HG02973 (cell line): ENCODE measurements around the gene SESN1.

Experiments used
- ATAC-seq: cut with Tn5 transposase; IDR thresholded peaks from one replicate; pipeline ENCODE4 v1.9.1; 2021; ENCODE audit warnings: moderate library complexity; ENCODE audit not compliant: unreplicated experiment

The SESN1 gene

DNA sequence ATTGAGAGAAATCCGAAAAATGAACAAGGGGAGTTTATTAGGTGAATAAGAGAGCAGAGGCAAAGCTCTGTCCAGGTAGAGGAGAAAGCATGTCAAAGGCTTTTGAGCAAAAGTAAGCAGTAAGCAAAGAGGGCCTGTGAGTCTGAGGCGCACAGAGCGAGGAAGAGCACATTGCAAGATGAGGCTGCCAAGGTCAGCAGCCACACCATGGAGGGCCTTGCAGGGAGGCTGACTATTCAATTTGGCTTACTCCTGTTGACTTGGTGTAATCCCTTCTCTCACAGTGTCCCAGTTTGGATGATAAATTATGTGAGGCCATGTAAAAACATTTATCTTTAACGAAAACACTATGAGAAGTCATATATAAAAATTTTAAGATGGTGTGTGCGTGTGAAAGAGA lies 32.4 kb downstream of the SESN1 start:
- no peak for ATAC-seq

DNA sequence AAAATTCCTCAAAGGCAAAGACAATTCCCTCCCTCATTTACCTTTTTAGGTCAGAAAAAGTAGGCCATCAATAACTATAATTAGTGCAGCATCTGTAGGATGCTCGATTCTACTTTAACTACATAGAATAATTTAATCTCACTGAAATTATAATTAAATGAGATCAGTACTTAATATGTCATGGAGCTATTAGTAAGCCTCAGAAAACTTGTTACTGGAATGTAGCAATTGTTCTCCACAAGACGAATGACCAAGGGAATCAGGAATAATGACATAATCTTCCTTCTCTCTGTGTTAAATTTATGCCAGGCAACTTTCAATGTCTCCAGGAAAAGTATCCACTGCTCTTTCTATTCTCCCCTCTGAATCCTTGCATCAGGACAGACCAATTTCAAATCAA lies 34.1 kb downstream of the SESN1 start:
- no peak for ATAC-seq

DNA sequence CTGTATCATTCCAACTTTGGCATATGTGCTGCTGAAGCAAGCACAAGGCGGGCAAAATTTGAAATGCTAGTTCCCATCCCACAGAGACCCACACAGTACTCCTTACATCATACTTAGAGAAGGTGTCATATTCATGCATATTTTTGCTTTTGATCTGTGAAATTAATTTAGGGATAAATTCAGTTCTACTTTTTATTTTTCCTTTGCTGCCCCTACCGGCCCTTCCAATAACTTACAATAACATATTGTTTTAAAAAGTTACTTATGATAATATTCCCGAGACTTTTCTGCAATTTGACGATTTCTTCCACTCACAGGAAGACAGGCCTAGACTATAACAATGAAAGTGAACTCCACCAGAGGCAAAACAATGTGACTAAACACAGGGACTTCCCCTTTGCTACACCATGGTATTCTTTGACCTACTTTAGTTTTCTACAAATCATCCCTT lies 35.0 kb downstream of the SESN1 start:
- no peak for ATAC-seq

DNA sequence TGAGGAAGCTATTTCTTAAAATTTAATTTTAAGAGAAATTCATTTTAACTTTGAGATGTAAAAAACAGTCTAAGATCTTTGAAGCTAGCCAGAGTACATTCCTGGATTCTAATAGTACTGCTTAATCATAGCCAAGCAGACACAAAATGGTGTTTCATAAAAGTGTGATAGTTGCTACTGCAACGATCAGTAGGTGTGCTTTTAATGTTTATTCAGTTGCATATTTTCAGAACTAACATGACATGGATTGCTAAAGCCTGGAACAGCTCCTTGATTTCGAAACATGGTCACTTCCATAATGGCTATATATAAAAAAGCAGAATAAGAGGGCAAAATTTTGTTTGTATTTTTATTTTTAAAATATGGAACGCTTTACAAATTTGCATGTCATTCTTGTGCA lies 35.5 kb downstream of the SESN1 start:
- ATAC-seq, result no peak

DNA sequence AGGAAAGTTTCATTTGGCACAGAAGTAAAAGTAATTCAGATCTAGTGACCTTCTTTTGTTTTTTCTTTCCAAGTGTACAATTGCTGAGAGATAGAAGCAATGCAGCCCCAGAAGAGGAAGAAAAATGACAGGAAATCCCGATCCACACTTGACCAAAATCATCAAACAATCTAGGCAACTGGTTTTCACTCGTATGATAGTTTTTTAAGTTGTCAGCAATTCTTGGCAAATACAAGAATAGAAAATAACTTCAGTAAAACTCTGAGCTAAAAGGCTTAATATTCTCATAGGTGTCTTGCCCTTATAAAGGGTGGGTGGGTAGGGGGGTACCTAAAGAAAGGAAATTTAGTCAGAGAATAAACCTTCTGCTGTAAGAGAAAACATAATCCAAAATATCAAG lies 36.0 kb downstream of the SESN1 start:
- no peak for ATAC-seq

DNA sequence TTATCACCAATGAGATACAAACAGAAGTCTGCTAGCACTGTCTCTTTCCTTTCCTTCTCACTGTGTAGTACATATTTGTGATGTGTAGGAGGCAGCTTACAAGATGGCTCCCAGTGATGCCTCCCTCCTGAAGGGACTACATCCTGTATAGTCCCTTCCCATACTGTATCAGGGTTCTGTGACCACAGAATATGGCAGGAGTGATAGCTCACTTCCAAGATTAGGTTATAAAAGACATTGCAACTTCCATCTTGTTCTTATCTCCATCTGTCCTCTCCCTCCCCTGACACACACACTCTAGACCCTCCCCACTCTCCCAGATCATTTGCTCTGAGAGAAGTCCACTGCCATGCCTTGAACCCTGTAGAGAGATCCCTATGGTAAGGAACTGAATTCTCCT lies 38.0 kb downstream of the SESN1 start:
- ATAC-seq, result no peak

DNA sequence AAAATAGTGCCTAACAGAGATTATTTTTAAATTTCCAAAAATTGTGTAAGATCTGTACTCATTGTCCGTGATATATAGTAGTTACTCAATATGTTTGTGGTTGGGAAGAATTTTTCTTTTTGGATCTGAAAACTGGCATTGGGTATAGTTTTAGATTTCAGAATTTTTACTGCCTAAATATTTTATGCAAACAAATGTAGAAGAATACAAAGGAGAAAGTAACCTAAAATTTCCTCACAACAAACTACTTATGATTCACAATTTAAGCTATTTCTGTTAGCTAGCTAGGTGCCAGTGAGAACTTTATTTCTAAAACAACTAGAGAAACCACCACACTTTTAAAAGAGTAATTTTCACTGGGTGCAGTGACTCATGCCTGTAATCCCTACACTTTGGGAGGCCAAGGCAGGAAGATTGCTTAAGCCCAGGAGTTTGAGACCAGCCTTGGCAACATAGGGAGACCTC lies 38.8 kb downstream of the SESN1 start:
- ATAC-seq, result no peak

DNA sequence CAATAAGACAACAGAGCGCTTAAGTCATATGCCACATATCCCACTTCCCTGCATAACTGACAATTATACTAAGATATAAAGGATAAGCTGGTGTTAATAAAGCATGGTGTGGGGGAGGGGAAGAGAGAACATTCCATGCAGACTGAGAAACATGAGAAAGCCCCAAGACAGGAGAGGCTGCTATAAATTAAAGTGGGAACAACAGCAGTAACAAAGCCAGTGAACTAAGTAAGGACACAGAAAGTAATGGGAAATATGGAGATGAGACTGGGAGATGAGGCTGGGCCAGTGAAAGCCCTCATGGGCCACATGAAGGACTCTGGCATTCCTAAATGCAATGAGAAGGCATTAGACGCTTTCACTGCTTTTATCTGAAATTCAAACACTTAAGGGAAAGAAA lies 41.3 kb downstream of the SESN1 start:
- ATAC-seq, result no peak

DNA sequence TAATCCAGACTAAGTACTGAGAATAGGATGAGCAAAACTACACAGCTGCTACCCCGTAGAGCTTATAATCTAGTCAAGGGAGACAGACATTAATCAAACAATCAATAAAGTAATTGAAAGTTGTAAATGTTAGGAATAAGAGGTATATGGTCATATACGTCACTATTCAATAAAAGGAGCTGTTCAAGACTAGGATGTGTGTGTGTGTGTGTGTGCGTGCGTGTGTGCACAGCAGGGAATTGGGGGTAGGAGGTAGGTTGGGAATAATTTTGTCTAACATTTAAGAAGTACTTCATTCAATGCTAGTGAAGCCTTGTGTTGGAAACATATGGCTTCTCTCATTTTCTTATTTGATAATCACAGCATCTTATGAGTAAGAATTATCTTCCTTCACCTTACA lies 41.8 kb downstream of the SESN1 start:
- no peak for ATAC-seq

DNA sequence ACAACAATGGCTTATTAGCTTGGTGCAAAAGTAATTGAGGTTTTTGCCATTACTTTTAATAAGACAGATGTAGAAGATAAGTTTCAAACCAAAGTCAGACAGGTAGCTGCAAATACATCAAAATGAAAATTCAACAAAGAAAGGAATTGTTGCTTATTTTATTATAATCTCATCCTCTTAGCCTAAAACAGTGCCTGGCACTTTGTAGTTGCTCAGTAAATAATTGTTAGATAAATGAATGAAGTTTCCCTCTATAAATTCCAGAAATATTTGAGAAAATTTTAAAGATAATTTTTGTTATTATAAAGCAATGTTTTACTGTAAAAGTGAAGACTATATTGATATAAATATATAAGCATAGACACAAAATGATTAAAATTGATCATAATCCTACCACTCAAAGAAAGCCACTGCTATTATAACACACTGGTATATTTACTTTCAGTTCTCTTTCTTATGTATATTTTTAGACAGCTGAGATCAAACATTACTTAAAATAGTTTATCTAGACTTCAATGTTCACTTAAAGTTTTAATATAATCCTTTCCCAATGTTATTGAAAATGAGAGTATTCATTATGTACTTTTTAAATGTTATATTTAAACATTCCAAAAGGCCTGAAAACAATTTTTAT lies 42.5 kb downstream of the SESN1 start:
- ATAC-seq, result no peak

DNA sequence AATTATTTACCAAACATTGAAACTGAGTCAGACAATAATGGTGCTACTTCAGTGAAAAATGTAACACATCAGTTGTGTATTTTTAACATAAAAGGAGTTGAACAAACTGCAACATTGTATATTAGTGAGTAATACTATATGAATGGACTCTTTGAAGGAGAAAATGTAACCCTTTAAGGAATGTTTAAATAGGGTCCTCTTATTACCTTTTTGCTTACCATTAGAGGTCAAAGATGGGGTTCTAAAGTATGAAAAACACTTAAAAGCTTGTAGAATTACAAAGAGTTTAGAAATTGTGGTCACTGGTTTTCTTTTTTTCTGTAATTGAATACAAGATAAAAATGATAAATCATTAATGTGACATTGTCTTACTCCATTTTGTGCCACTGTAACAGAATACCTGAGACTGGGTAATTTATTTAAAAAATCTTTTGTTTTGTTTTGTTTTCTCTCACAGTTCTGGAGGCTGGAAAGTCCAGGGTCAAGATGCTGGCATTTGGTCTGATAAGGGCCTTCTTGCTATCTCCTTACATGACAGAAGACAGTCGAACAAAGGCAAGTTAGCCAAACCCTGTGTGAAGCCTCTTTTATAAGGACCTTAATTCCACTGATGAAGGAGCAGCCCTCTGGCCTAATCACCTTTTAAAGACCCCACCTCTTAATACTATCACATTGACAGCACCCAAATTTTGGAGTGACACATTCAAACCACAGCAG lies 43.2 kb downstream of the SESN1 start:
- no peak for ATAC-seq

DNA sequence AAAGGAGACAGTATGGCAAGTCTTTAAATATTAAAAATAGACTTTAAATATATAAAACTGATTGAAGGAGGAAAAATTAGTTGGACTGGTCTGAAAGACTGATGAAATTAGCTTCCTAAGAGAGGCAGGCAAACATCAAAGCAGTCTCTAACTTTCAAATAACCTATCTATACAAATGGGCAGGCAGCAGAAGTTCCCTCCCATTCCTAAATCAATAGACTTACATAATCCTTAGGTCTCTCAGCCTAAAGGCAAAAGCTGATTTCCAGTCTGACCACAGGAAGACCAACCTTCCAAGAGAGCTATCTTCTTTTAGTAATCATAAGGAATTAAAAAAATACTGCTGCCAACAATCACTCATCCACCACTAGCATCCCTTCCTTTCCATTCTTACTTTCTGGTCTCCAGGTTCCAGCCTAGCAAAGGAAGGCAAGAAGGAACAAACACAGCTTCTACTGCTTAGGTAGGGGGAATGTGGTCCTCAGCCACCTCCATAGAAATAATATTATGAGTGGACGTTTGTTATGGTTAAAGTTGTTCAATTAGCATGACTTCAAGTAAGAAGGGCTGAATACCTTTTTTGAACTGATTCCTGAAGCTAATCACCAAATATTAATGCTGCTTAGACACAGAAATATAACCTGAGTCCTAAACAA lies 44.1 kb downstream of the SESN1 start:
- no peak for ATAC-seq

DNA sequence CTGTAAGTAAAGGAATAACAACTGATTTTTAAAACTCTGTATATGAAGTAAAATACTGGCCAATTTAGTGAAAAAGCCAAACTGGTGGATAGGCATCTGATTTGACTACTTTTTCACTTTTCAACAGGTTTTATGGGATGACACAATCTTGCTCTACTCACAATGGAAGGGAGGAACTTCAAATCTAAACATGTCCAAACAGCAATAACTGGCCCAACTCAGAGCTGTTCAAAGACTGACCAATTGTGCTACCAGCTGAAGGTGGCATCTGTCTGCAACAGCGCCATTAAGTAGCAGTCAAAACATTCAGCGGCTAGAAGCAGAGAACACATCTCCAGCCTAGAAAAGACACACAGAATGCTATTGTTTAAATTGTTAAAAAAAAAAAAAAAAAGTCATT lies 44.6 kb downstream of the SESN1 start:
- no peak for ATAC-seq

DNA sequence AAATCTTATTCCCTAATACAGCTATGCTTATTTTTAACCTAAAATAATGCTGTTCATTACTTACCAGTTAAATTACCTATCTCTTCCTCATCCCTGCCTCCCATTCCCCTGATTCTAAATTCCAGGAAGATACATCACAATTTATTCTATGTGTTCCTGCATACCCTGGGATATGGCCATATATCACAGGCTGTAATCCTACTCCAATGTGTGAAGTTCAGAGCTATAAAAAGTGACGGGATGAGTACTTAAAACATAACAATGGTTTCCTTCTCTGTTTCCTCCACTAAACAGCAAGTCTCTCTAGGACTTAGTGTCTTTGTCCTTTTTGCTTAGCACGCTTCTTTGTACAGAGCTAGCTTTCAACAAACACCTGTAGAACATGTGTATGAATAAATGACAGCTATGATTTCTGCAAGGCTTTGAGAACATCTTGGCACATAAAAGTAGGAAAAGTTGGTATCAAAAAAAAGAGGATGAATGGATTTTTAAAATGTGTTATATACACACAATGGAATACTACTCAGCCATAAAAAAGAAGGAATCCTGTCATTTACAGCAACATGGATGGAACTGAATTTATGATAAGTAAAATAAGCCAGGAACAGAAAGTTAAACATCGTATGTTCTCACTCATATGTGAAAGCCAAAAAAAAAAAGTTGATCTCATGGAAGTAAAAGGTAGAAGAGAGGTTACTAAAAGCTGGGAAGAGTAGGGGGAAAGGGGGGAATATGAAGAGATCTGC lies 45.8 kb downstream of the SESN1 start:
- ATAC-seq, result no peak

DNA sequence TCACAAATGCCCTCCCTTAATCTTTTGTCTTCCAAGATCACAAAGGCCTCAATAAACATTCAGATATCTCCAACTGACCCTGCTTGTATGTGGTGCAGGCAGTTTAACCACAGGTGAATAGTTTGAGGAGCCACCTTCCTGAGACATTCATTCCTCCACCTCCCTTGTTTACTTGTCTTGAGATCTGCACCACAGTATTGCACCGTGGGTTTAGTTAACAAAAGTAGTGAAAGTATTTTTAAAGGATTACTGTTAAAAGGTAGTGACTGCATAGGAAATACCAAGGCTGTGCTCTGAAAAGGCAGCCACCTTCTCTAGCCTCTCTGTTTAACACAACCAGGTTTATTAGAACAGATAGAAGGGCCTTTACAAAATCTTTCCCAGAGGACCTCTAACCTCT lies 46.5 kb downstream of the SESN1 start:
- no peak for ATAC-seq

DNA sequence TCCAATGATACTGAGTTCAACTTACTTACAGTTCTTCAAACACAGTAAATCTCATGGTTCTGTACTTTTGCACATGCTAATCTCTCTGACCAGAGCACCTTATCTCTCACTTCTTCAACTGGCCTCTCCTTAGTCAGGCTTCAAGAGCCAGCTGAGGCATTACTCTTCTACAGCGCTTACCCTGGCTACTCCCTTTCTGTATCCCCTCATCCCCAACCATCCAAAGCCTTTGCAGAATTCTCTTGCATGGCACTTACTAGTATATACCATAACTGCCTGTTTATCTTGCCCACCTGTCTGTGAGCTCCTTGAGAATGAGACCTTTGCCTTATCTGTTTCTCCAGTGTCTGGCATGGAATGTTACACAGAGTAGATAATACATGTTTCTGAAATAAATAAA lies 49.2 kb downstream of the SESN1 start:
- no peak for ATAC-seq

DNA sequence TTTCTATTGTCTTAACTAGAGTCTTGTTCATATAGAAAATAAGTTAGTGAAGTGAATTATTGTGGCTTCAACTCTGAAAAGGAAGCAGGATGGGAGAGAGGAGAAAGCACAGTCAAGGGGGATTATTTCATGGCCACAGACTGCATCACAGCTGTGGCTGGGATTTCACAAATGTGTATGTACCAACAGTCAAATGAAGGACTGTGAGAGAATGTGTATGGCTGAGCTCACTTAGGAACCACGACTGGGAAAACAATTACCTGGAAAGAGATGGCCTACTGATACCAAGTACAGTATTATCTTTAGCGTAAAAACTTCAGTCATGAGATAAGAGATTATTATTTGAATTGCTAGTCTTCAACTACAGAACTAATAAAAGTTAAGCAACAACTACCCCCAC lies 54.9 kb downstream of the SESN1 start:
- no peak for ATAC-seq

DNA sequence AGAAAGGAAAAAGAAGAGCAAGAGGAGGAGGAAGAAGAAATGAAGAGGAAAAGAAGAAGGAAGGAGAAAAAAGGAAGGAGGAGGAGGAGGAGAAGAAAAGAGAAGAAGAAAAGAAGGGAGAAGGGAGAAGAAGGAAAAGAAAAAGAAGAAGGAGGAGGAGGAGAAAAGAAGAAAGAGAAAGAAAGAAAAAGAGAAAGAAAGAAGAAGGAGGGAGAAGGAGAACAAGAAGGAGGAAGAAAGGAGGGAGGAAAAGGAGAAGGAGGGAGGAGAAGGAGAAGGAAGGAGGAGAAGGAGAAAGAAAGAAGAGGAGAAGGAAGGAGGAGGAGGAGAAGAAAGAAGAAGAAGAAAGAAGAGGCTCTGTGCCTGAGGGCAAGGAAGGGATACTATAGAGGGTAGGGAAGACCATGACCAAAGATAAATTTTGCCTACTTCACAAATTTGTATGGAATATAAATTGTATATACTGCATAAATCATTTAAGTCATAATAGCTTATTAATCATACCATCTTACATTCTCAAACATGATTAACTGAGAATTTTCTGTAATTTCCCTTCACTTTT lies 55.7 kb downstream of the SESN1 start:
- no peak for ATAC-seq

DNA sequence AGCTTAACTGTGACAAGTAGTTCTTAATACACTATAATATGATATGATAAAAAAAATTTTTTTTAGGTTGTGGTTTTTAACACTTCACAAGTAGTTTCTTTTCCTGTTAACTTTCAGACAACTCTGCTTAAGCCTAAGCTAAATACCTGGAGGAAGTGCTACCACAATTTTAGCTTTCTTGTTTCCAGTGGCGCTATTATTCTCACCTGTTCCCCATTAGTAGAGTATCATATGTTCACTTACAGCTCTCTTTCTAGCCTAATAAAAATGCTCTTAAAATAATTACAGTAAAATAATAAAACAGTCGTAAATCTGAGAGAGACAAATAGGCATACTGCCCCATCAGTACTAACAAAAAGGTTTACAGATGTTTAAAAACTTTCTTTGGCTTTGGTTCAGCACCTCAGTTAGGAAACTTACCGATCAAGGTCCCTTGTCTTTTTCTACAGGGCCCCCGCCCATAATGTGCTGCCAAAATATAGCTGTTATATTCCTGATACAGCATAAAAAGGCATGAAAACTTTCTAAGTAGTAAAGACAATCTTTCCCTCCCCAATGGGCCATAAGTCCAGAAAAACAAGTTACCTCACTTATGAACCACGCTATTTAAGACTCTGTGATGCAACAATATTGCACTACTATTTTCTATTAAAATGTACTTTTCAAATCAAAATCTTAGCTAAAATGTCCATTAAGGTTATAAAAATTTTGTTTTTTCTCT lies 57.9 kb downstream of the SESN1 start:
- no peak for ATAC-seq

DNA sequence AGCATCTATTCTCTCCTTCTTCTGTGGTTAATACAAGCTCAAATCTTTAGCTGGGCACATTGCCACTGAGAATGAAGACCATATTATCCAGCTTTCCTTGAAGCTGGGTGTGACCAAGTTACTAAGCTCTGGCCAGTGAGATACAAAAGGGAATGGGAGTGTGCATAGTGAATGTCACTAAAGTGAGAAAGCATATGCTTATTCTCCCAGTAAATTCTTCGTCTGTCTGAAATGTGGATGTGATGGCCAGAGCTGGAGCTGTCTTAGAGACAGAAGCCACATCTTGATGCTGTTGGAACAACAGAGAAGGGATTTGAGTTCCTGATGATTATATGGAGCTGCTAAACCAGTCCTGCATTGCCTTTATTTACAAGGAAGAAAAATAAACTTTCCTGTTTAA lies 60.1 kb downstream of the SESN1 start:
- no peak for ATAC-seq

DNA sequence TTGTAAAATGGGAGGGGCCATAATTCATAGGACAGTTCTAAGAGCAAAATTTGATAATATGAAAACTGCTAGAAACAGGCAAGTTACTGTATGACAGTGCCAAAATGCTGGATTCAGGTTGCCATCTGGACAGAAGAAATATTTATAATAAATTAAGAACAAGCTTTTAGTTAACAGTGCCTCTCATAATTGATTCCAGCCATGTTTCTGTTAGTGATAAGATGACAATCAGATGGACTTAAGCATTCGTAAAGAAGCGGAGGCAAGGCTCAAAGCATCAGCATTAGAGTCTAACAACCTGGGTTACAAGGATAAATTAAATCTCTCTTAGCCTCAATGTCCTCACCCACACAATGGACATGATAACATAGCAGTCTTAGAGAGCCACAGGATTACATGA lies 61.0 kb downstream of the SESN1 start:
- no peak for ATAC-seq
